HepG2 (cell line): Measurements from ENCODE around the gene BCAM. TPM values are rescaled to one million over a fixed set of nuclear protein-coding genes. Genes with fewer than 3 reads are reported as not detected.

ENCODE experiments used
- CCAR2 ChIP-seq: fragments of 200-400 bp; formaldehyde crosslinking; optimal IDR thresholded peaks from 2 replicates; pipeline ENCODE3; 2018; ENCODE audit warnings: low read depth, mild to moderate bottlenecking, low read length, moderate library complexity
- CEBPB ChIP-seq: IDR thresholded peaks from 2 replicates; pipeline ENCODE4 v1.6.1; 2011; ENCODE audit warnings: low read depth, low read length, improper control_type of control experiment, borderline replicate concordance
- ETV6 ChIP-seq: sonication (generic); formaldehyde crosslinking; conservative IDR thresholded peaks from 2 replicates; pipeline ENCODE4 v1.4.0; 2020; ENCODE audit warnings: missing genetic modification reagents
- HMG20A ChIP-seq: IDR thresholded peaks from 2 replicates; pipeline ENCODE4 v1.6.1; 2016; ENCODE audit warnings: borderline replicate concordance
- HNF4G ChIP-seq, 2 experiments: sonication (generic) in 1 of 2; formaldehyde crosslinking in 1 of 2; IDR thresholded peaks; 2 replicates each; pipeline versions ENCODE4 v1.4.0 to v1.6.1; 2011 to 2020; ENCODE audit warnings: borderline replicate concordance in 2 of 2, low read depth in 2 of 2, mild to moderate bottlenecking in 2 of 2, low read length in 1 of 2, missing genetic modification reagents in 1 of 2, moderate library complexity in 1 of 2
- HNRNPK ChIP-seq: fragments of 200-400 bp; formaldehyde crosslinking; IDR thresholded peaks from 2 replicates; pipeline ENCODE4 v1.6.1; 2018; ENCODE audit warnings: low read length, low read depth, moderate library complexity, mild to moderate bottlenecking; ENCODE audit not compliant: poor library complexity, severe bottlenecking
- HOXA9 ChIP-seq: sonication (generic); formaldehyde crosslinking; IDR thresholded peaks from 2 replicates; pipeline ENCODE4 v1.8.1; 2022; ENCODE audit warnings: missing genetic modification reagents, mild to moderate bottlenecking, moderate library complexity, borderline replicate concordance
- KAT8 ChIP-seq: IDR thresholded peaks from 2 replicates; pipeline ENCODE4 v1.6.1; 2016; ENCODE audit warnings: missing genetic modification reagents, missing compliant biosample characterization
- KLF16 ChIP-seq, 2 experiments: sonication (generic) in 1 of 2; formaldehyde crosslinking in 1 of 2; IDR thresholded peaks; 2 replicates each; pipeline versions ENCODE4 v1.6.1 to v1.8.0; 2016 to 2023; ENCODE audit warnings: missing genetic modification reagents in 2 of 2, missing compliant biosample characterization in 1 of 2
- MTA1 ChIP-seq: sonication (generic); formaldehyde crosslinking; IDR thresholded peaks from 2 replicates; pipeline ENCODE4 v1.4.0; 2020; ENCODE audit warnings: missing genetic modification reagents, mild to moderate bottlenecking, borderline replicate concordance
- NONO ChIP-seq, 2 experiments: fragments of 450-650 bp in 1 of 2; sonication (generic) in 1 of 2; formaldehyde crosslinking in 1 of 2; IDR thresholded peaks in 1 of 2; conservative IDR thresholded peaks in 1 of 2; 2 replicates each; pipeline versions ENCODE4 v1.6.1 to v1.8.0; 2017 to 2022; ENCODE audit warnings: mild to moderate bottlenecking in 1 of 2, missing genetic modification reagents in 1 of 2, moderate library complexity in 1 of 2
- NR2C2 ChIP-seq: sonication (generic); formaldehyde crosslinking; IDR thresholded peaks from 2 replicates; pipeline ENCODE4 v1.4.0; 2020; ENCODE audit warnings: missing genetic modification reagents, mild to moderate bottlenecking, moderate library complexity, borderline replicate concordance
- NR2F6 ChIP-seq, 2 experiments: IDR thresholded peaks; 2 replicates each; pipeline ENCODE4 v1.6.1; 2016; ENCODE audit warnings: antibody characterized with exemption in 1 of 2, mild to moderate bottlenecking in 1 of 2
- PHF8 ChIP-seq: sonication (generic); formaldehyde crosslinking; IDR thresholded peaks from 2 replicates; pipeline ENCODE4 v1.5.0; 2020; ENCODE audit warnings: missing genetic modification reagents
- SAP130 ChIP-seq: IDR thresholded peaks from 2 replicates; pipeline ENCODE4 v1.6.1; 2016; ENCODE audit warnings: low read depth
- SMC3 ChIP-seq: IDR thresholded peaks from 2 replicates; pipeline ENCODE4 v1.6.1; 2011; ENCODE audit warnings: low read length, improper control_type of control experiment
- SP1 ChIP-seq, 2 experiments: fragments of 450-650 bp in 1 of 2; sonication (generic) in 1 of 2; formaldehyde crosslinking in 1 of 2; IDR thresholded peaks; 2 replicates each; pipeline versions ENCODE4 v1.4.0 to v1.6.1; 2016 to 2020; ENCODE audit warnings: missing genetic modification reagents in 1 of 2
- TBX2 ChIP-seq: sonication (generic); formaldehyde crosslinking; IDR thresholded peaks from 2 replicates; pipeline ENCODE4 v1.5.0; 2020; ENCODE audit warnings: missing genetic modification reagents, mild to moderate bottlenecking, borderline replicate concordance
- ZNF138 ChIP-seq: sonication (generic); formaldehyde crosslinking; IDR thresholded peaks from 2 replicates; pipeline ENCODE4 v1.5.0; 2020; ENCODE audit warnings: mild to moderate bottlenecking, low read depth, missing genetic modification reagents
- ZNF564 ChIP-seq: sonication (generic); formaldehyde crosslinking; IDR thresholded peaks from 2 replicates; pipeline ENCODE4 v1.8.1; 2023; ENCODE audit warnings: mild to moderate bottlenecking, missing genetic modification reagents
- polyA plus RNA-seq, 8 experiments: library from polyadenylated mRNA; depleted of rRNA in 3 of 8; stranded (reverse) in 7 of 8; unstranded in 1 of 8; fragments of >200 nt; fragmentation: Illumina TruSeq in 4 of 8; extraction: Trizol in 4 of 8; gene quantifications; 2 replicates each; pipeline versions ENCODE4 v1.2.1 to v1.2.3, GENCODE V29; 2011 to 2016; ENCODE audit warnings: low read depth in 4 of 8, missing spikeins in 1 of 8, mixed read lengths in 1 of 8; ENCODE audit not compliant: insufficient read depth in 1 of 8
- total RNA-seq, 5 experiments: library from RNA; depleted of rRNA; stranded (reverse); fragments of >200 nt; fragmentation: Illumina TruSeq; extraction: Trizol; gene quantifications; 2 replicates each; pipeline ENCODE4 v1.2.3, GENCODE V29; 2016; ENCODE audit warnings: low read depth in 1 of 5
- TF ChIP-seq, protein P1 (sequence below): IDR thresholded peaks from 2 replicates; pipeline ENCODE4 v1.6.1; 2018; ENCODE audit warnings: missing genetic modification reagents, mild to moderate bottlenecking, missing compliant biosample characterization
- TF ChIP-seq, protein P2 (sequence below): IDR thresholded peaks from 2 replicates; pipeline ENCODE4 v1.6.1; 2016; ENCODE audit warnings: low read depth, borderline replicate concordance
- TF ChIP-seq, protein P3 (sequence below): sonication (generic); formaldehyde crosslinking; IDR thresholded peaks from 2 replicates; pipeline ENCODE4 v1.5.1; 2020; ENCODE audit warnings: mild to moderate bottlenecking, missing genetic modification reagents

Gene BCAM
- total and polyA plus RNA-seq, 2 of the 13 experiments (the other 11 are each of a cell fraction or from before 2014, with no cell fraction given) = 51.2 to 62.7 TPM

DNA sequence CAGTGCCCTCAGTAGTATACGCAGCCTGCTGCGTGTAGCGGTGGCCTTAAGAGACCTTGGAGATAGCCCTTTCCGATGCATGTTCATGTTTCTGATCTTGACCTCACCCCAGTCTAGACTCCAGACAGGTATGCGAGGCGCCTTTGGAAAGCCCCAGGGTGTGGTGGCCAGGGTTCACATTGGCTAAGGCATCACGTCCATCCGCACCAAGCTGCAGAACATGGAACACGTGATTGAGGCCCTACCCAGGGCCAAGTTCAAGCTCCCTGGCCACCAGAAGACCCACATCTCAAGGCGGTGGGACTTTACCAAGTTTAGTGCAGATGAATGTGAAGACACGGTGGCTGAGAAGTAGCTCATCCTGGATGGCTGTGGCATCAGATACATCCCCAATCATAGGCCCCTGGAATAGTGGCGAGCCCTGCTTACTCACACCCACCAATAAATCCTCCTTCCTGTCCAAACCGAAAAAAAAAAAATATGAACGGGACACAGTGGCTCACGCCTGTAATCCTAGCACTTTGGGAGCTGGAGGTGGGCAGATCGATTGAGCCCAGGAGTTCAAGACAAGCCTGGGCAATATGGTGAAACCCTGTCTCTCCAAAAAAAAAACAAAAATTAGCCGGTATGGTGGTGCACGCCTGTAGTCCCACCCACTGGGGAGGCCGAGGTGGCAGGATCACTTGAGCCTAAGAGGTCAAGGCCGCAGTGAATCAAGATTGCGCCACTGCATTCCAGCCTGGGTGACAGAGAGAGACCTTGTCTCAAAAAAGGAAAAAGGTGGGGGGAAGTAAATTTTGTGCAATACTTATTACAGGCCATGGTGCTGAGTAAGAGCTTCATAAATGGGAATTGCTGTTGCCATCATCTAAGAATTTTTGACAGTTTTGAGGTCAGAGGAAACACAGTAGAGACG is 43.6 kb upstream of the BCAM start (continued):
- peak; percentile 29; the same call in 1 of the 2 replicates for TF ChIP-seq HMG20A (CRISPR knock-in tag)
- TF ChIP-seq NR2F6 (IDR thresholded peaks at IDR 0.05) = peak; percentile 98
- TF ChIP-seq NR2F6 (CRISPR knock-in tag; IDR thresholded peaks at IDR 0.05) = peak; percentile 99
- 0 out of 2 replicates have a peak, but pooled peaks have one; percentile 54 for TF ChIP-seq ETV6 (CRISPR knock-in tag)
- TF ChIP-seq NR2C2 (CRISPR knock-in tag) = peak; percentile 93
- no peak for TF ChIP-seq ZNF564 (CRISPR knock-in tag)
- TF ChIP-seq KAT8 (CRISPR knock-in tag) = peak; percentile 44; the same call in 1 of the 2 replicates
- TF ChIP-seq, protein P1, sequence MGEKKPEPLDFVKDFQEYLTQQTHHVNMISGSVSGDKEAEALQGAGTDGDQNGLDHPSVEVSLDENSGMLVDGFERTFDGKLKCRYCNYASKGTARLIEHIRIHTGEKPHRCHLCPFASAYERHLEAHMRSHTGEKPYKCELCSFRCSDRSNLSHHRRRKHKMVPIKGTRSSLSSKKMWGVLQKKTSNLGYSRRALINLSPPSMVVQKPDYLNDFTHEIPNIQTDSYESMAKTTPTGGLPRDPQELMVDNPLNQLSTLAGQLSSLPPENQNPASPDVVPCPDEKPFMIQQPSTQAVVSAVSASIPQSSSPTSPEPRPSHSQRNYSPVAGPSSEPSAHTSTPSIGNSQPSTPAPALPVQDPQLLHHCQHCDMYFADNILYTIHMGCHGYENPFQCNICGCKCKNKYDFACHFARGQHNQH (CRISPR knock-in tag) = peak; percentile 17; the same call in 1 of the 2 replicates
- peak; percentile 52; the same call in 1 of the 2 replicates for TF ChIP-seq HNF4G (IDR thresholded peaks at IDR 0.05; ENCODE audit: borderline replicate concordance, low read depth, low read length)
- no peak for TF ChIP-seq HNF4G (CRISPR knock-in tag; IDR thresholded peaks at IDR 0.05; ENCODE audit: borderline replicate concordance, low read depth)
- no peak for TF ChIP-seq SP1 (IDR thresholded peaks at IDR 0.05)
- peak; percentile 28; the same call in 1 of the 2 replicates for TF ChIP-seq SP1 (CRISPR knock-in tag; IDR thresholded peaks at IDR 0.05)
- peak; percentile 38; the same call in 1 of the 2 replicates for TF ChIP-seq PHF8 (CRISPR knock-in tag)
- 0 out of 4 replicates have a peak, but pooled peaks of 1 of the 2 experiments have one; percentile 61 for TF ChIP-seq KLF16 (CRISPR knock-in tag; IDR thresholded peaks at IDR 0.05)
- TF ChIP-seq NONO (IDR thresholded peaks at IDR 0.05) = no peak
- peak; percentile 76 for TF ChIP-seq NONO (CRISPR knock-in tag; conservative IDR thresholded peaks at IDR 0.05)
- TF ChIP-seq SMC3 = peak; percentile 18; the same call in 1 of the 2 replicates
- TF ChIP-seq CEBPB = peak; percentile 95
- peak; percentile 55; the same call in 1 of the 2 replicates for TF ChIP-seq MTA1 (CRISPR knock-in tag)
- TF ChIP-seq, protein P2, sequence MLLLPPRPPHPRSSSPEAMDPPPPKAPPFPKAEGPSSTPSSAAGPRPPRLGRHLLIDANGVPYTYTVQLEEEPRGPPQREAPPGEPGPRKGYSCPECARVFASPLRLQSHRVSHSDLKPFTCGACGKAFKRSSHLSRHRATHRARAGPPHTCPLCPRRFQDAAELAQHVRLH (CRISPR knock-in tag) = peak; percentile 71; the same call in 1 of the 2 replicates
- TF ChIP-seq TBX2 (CRISPR knock-in tag) = peak; percentile 67; the same call in 1 of the 2 replicates
- peak; percentile 52; the same call in 1 of the 2 replicates for TF ChIP-seq HOXA9 (CRISPR knock-in tag)
- TF ChIP-seq ZNF138 = no peak
- TF ChIP-seq, protein P3, sequence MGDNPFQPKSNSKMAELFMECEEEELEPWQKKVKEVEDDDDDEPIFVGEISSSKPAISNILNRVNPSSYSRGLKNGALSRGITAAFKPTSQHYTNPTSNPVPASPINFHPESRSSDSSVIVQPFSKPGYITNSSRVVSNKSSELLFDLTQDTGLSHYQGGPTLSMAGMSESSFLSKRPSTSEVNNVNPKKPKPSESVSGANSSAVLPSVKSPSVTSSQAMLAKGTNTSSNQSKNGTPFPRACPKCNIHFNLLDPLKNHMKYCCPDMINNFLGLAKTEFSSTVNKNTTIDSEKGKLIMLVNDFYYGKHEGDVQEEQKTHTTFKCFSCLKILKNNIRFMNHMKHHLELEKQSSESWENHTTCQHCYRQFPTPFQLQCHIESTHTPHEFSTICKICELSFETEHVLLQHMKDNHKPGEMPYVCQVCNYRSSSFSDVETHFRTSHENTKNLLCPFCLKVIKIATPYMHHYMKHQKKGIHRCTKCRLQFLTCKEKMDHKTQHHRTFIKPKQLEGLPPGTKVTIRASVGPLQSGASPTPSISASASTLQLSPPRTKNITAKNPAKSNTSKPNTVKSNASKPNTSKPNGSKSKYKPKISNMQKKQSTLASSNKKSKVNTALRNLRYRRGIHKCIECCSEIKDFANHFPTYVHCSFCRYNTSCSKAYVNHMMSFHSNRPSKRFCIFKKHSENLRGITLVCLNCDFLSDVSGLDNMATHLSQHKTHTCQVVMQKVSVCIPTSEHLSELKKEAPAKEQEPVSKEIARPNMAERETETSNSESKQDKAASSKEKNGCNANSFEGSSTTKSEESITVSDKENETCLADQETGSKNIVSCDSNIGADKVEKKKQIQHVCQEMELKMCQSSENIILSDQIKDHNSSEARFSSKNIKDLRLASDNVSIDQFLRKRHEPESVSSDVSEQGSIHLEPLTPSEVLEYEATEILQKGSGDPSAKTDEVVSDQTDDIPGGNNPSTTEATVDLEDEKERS (CRISPR knock-in tag) = peak; percentile 100
- TF ChIP-seq HNRNPK = no peak
- TF ChIP-seq SAP130 = peak; percentile 60
- TF ChIP-seq CCAR2 = no peak
